Ovary (tissue), 9 donors: Measurements from ENCODE around the gene CRIM1. TPM values are rescaled to one million over a fixed set of nuclear protein-coding genes. Genes with fewer than 3 reads are reported as not detected.

Experiments used
- DNase-seq, 5 donors: peaks; one replicate each; pipeline ENCODE4 v3.0.0-alpha.2; 2019 to 2020
- H3K27ac ChIP-seq, 2 donors: fragments of 200-600 bp; one replicate each; pipeline versions ENCODE4 v1.5.1 to v1.8.0; 2019 to 2022
- H3K27me3 ChIP-seq: fragments of 200-600 bp; one replicate; pipeline ENCODE4 v1.8.0; 2022
- H3K36me3 ChIP-seq: fragments of 200-600 bp; sonication (generic); one replicate; pipeline ENCODE4 v1.5.1; 2019
- H3K4me1 ChIP-seq: one replicate; pipeline ENCODE4 v1.8.1; 2013; ENCODE audit warnings: mild to moderate bottlenecking, moderate library complexity; ENCODE audit not compliant: insufficient read depth
- H3K4me3 ChIP-seq: fragments of 200-600 bp; sonication (generic); one replicate; pipeline ENCODE4 v1.5.1; 2017
- H3K9me3 ChIP-seq, 2 donors: fragments of 200-600 bp in 1 of 2; sonication (generic) in 1 of 2; one replicate each; pipeline versions ENCODE4 v1.5.1 to v1.8.1; 2013 to 2019; ENCODE audit warnings: mild to moderate bottlenecking in 1 of 2, moderate library complexity in 1 of 2
- CTCF ChIP-seq, 3 donors: fragments of 450-650 bp in 2 of 3; fragments of 200-600 bp in 1 of 3; IDR thresholded peaks; one replicate each; pipeline versions ENCODE4 v1.5.1 to v1.8.0; 2016 to 2022; ENCODE audit warnings: antibody characterized with exemption in 3 of 3, mild to moderate bottlenecking in 1 of 3
- EP300 ChIP-seq: sonication (generic); formaldehyde crosslinking; IDR thresholded peaks from one replicate; pipeline ENCODE4 v1.6.1; 2017; ENCODE audit warnings: antibody characterized with exemption
- POLR2A ChIP-seq: fragments of 450-650 bp; IDR thresholded peaks from one replicate; pipeline ENCODE4 v1.6.1; 2017; ENCODE audit warnings: antibody characterized with exemption, mild to moderate bottlenecking, moderate library complexity
- WGBS, 3 donors: extraction: QIAGEN DNeasy Blood & Tissue Kit in 1 of 3; methylation state at CpG; one replicate each; pipeline versions ENCODE4 v1.1.5 to v1.1.7; 2013 to 2017; 5-methylcytosine and 5-hydroxymethylcytosine counted together
- intact Hi-C, 4 donors: fragments of 100-400 bp; cut with DNase I; formaldehyde crosslinking; loops; one replicate each; pipeline versions ENCODE4 v1.11.0 to v1.15.1; 2022 to 2023
- polyA plus RNA-seq, 2 donors: library from polyadenylated mRNA; stranded (reverse); fragments of 200-250 nt in 1 of 2; fragments of 350-450 nt in 1 of 2; fragmentation: Illumina TruSeq in 1 of 2; extraction: RNeasy Lipid Tissue Mini Kit (QIAGEN cat#74804) in 1 of 2; gene quantifications; one replicate each; pipeline ENCODE4 v1.2.3, GENCODE V29; 2013 to 2014
- total RNA-seq, 7 donors: library from RNA; depleted of rRNA in 2 of 7; stranded (reverse); fragments of >200 nt in 2 of 7; fragmentation: NEBNext Ultra II Directional in 3 of 7; extraction: Animal tissue kit (Norgen Biotek cat#: 25700) in 3 of 7; gene quantifications; one replicate each; pipeline versions ENCODE4 v1.1.0 to v1.2.4, GENCODE V29; 2016 to 2023
- donor health status: DM: no; HTN: no; CAD: no; lungs with moderate emphysema.
- donor health status: DM: no; HTN: no; CAD: no.
- donor health status: Bipolar disorder and iron deficiency.
- donor health status: DM: yes; HTN: yes; CAD: no.
- donor health status: DM: no; HTN: no; CAD: no.
- donor health status: DM: yes; HTN: yes; CAD: no.

Gene CRIM1
- total and polyA plus RNA-seq, 9 donors, result 38.4 to 134 (median 65.0) TPM

- WGBS, 3 donors, result 95 to 98% (median 98%) methylated on average over 9 of the region's 9 CpGs
- no peaks in the 10 kb centered on the region for H3K4me1 ChIP-seq
- H3K9me3 ChIP-seq, result no peaks in the 10 kb centered on the region
- no peak overlapping the region for H3K27ac ChIP-seq
- no peaks in the 10 kb centered on the region for H3K27me3 ChIP-seq
- no peak for TF ChIP-seq EP300
- TF ChIP-seq CTCF (IDR thresholded peaks at IDR 0.05), result no peak
- TF ChIP-seq POLR2A, result no peak
- no peaks in the 10 kb centered on the region for H3K36me3 ChIP-seq
- intact Hi-C loops, result no loop called here
- H3K4me3 ChIP-seq, result no peak overlapping the region
- DNase-seq, result no peak
Measured at GRCh38 chr2:36396878-36397539, 41.4 kb downstream of the CRIM1 start.

- TF ChIP-seq EP300, result no peak
- no peak for TF ChIP-seq CTCF (IDR thresholded peaks at IDR 0.05)
- TF ChIP-seq POLR2A, result no peak
- no peaks in the 10 kb centered on the region for H3K4me1 ChIP-seq
- H3K36me3 ChIP-seq, result no peaks in the 10 kb centered on the region
- no peak for DNase-seq
- no peaks in the 10 kb centered on the region for H3K27me3 ChIP-seq
- H3K4me3 ChIP-seq, result no peak overlapping the region
- H3K9me3 ChIP-seq, result no peaks in the 10 kb centered on the region
- H3K27ac ChIP-seq, result no peak overlapping the region
- intact Hi-C loops, result no loop called here
- WGBS, 3 donors, result 82 to 92% (median 91%) methylated on average over 7 of the region's 7 CpGs
Measured at GRCh38 chr2:36397728-36398413, 42.3 kb downstream of the CRIM1 start.

- intact Hi-C loops, result no loop called here
- H3K9me3 ChIP-seq, result no peaks in the 10 kb centered on the region
- DNase-seq, result no peak
- H3K4me1 ChIP-seq, result no peaks in the 10 kb centered on the region
- no peak overlapping the region for H3K4me3 ChIP-seq
- 90 to 92% (median 91%) methylated on average over 2 of the region's 2 CpGs for WGBS, 3 donors
- H3K27me3 ChIP-seq, result no peaks in the 10 kb centered on the region
- no peaks in the 10 kb centered on the region for H3K36me3 ChIP-seq
- no peak overlapping the region for H3K27ac ChIP-seq
- no peak for TF ChIP-seq POLR2A
Measured at GRCh38 chr2:36399050-36399449, 43.5 kb downstream of the CRIM1 start.

GRCh38 chr2:36403675-36404230 is 48.2 kb downstream of the CRIM1 start:
- no peak overlapping the region for H3K4me3 ChIP-seq
- intact Hi-C loops, result no loop called here
- peaks cover 6% of the 10 kb centered on the region for H3K4me1 ChIP-seq
- H3K36me3 ChIP-seq, result no peaks in the 10 kb centered on the region
- TF ChIP-seq POLR2A (no peak), EP300 (no peak), CTCF (IDR thresholded peaks at IDR 0.05) (no peak)
- no peaks in the 10 kb centered on the region for H3K9me3 ChIP-seq
- DNase-seq, result no peak
- 67 to 78% (median 75%) methylated on average over 1 of the region's 1 CpG for WGBS, 3 donors
- H3K27ac ChIP-seq, result no peak overlapping the region
- H3K27me3 ChIP-seq, result no peaks in the 10 kb centered on the region

- Histone ChIP-seq H3K36me3 (no peaks in the 10 kb centered on the region), H3K4me3 (no peak overlapping the region), H3K4me1 (peaks cover 6% of the 10 kb centered on the region), H3K27me3 (no peaks in the 10 kb centered on the region), H3K9me3 (no peaks in the 10 kb centered on the region), H3K27ac (no peak overlapping the region)
- intact Hi-C loops, result no loop called here
- no peak for TF ChIP-seq POLR2A
- TF ChIP-seq CTCF (IDR thresholded peaks at IDR 0.05), result no peak
- TF ChIP-seq EP300, result no peak
- WGBS, 3 donors, result 86 to 98% (median 90%) methylated on average over 3 of the region's 3 CpGs
- no peak for DNase-seq
Measured at GRCh38 chr2:36404318-36404717, 48.7 kb downstream of the CRIM1 start.
